AG04449 (cell line): ENCODE measurements around the gene LILRB5.
"Not testable (repeated sequence)": the region's sequence is repeated elsewhere in the genome, so short reads cannot be mapped to it uniquely, and the experiment has no call there.

Source experiments
- CTCF ChIA-PET: fragments of 350-600 bp; formaldehyde crosslinking; extraction: SDS; loops from one replicate; lab custom pipeline; 2021; ENCODE audit warnings: antibody characterized with exemption; lab: Yijun Ruan, JAX
- POLR2A ChIA-PET: fragments of 400-600, 350-600 bp; formaldehyde crosslinking; extraction: SDS; loops from one replicate; lab custom pipeline; 2020; ENCODE audit warnings: antibody characterized with exemption, inconsistent platforms; lab: Yijun Ruan, JAX
- DNase-seq: peaks from one replicate; pipeline ENCODE4 v3.0.0-alpha.2; 2010; ENCODE audit warnings: low read depth, low spot score
- H3K4me3 ChIP-seq: 2 replicates; pipeline ENCODE4 v1.5.1; 2011; ENCODE audit warnings: low read depth, mild to moderate bottlenecking, control low read depth, low read length
- TF ChIP-seq, protein P1 (sequence below): IDR thresholded peaks from one replicate; pipeline ENCODE4 v1.5.1; 2011; ENCODE audit warnings: mild to moderate bottlenecking, moderate library complexity, low read length, control low read depth, inconsistent platforms; ENCODE audit not compliant: insufficient read depth; ENCODE audit errors: missing control alignments

The LILRB5 gene

DNA sequence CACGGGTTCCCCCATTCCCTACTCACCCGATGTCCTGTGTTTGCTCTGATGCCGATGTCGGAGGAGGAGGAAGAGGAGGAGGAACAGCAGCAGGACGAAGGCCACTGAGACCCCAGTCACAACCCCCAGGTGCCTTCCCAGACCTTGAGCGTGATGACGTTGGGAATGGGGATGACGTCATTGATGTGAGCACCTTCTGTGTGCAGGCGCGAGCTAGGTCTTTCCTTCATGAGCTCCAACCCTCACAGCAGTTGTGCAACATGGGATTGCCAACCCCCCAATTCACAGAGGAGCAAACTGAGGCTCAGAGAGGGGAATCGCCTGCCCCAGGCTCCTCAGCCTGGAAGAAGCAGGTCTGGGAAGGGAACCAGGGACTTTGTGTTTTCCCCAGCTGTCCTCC, 4.2 kb downstream of the LILRB5 start:
- H3K4me3 ChIP-seq: no peak overlapping the region
- CTCF ChIA-PET: no interaction called here
- DNase-seq: no peak
- POLR2A ChIA-PET: no interaction called here
- TF ChIP-seq, protein P1, sequence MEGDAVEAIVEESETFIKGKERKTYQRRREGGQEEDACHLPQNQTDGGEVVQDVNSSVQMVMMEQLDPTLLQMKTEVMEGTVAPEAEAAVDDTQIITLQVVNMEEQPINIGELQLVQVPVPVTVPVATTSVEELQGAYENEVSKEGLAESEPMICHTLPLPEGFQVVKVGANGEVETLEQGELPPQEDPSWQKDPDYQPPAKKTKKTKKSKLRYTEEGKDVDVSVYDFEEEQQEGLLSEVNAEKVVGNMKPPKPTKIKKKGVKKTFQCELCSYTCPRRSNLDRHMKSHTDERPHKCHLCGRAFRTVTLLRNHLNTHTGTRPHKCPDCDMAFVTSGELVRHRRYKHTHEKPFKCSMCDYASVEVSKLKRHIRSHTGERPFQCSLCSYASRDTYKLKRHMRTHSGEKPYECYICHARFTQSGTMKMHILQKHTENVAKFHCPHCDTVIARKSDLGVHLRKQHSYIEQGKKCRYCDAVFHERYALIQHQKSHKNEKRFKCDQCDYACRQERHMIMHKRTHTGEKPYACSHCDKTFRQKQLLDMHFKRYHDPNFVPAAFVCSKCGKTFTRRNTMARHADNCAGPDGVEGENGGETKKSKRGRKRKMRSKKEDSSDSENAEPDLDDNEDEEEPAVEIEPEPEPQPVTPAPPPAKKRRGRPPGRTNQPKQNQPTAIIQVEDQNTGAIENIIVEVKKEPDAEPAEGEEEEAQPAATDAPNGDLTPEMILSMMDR: no peak

DNA sequence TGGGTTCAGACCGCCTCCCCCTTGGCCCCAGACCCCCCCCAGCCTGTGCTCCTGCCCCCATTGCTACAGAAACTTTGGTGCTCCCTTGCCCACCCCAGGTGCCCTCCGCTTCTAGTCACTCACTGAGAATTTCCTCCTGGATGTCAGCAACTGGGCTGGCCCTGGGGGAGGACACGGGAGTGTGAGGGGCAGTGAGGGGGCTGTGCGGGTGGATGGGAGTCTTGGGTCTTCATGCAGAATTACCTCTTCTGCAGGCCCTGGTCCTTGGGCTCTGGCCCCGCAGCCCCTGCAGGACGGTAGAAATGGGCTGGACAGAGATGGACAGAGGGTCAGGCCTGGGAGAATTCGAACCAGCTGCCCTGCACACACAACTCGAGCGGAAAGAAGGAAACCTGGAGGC, 4.8 kb downstream of the LILRB5 start:
- no peak overlapping the region for H3K4me3 ChIP-seq
- ChIA-PET CTCF (no interaction called here), POLR2A (no interaction called here)
- TF ChIP-seq, protein P1: no peak
- DNase-seq: no peak

DNA sequence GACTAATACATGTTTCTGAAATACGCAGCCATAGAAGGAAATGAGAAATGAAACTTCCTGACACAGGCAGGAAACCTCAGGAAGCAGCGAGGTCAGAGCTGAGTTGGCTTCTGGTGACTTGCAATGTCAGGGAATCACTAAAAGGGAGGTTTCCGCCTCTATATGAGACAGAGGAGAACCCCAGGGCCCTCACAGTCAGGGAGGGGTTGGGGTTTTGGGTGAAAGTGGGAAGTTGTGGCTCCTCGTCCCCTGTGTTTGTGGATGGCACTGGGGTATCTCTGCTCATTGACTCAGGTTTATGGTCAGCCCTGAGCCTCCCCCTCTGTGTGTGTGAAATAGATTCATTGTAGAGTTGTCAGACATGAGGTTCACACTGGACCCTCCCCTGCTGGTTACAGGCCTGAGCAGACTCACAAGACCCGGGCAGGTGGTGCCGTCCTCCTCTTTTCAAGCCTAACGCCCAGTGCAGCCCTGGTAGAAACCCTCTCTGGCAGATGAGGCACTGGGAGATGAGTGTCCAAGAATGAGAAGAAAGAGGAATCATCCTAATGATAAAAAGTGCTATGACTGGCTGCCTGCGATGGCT, 9.0 kb downstream of the LILRB5 start:
- TF ChIP-seq, protein P1: no peak
- POLR2A ChIA-PET: no interaction called here
- no peak for DNase-seq
- CTCF ChIA-PET: interaction anchor here (1.5 kb wide), 1 partner anchor 16 kb away, joined by 4 read pairs; no protein-coding TSS in a partner anchor
- no peak overlapping the region for H3K4me3 ChIP-seq

DNA sequence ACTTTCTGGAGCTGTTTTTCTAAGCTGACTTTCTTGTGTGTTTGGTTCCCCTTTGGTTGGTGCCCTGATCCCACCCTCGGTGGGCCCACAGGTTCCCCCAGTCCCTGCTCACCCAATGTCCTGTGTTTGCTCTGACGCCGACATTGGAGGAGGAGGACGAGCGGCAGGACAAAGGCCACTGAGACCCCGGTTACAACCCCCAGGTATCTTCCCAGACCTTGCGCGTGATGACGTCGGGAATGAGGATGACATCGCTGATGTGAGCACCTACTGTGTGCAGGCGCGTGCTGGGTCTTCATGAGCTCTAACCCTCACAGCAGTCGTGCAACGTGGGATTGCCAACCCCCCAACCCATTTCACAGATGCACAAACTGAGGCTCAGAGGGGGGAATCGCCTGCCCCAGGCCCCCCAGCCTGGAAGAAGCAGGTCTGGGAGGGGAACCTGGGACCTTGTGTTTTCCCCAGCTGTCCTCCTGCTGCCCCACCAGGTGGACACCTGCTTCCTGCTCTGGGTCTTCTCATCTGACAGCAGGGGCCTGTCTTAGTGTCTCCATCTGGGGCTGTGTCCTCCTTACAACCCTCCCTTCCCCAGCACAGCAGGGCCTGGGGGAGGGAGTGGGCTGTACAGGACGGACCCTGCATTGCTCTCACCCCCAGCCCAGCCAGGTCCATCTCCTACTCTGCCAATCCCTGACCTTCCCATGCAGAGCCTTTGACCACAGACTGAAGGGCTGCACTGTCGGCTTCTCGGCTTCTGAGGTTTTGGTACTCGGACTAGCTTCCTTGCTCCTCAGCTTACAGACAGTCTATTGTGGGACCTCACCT, 9.8 kb downstream of the LILRB5 start:
- DNase-seq: no peak
- ChIA-PET CTCF (interaction anchor here (0.7 to 1.5 kb wide), 3 partner anchors 15 to 76 kb away, joined by 3 to 4 read pairs (median 3); no protein-coding TSS in a partner anchor), POLR2A (no interaction called here)
- TF ChIP-seq, protein P1: no peak
- no peak overlapping the region for H3K4me3 ChIP-seq

DNA sequence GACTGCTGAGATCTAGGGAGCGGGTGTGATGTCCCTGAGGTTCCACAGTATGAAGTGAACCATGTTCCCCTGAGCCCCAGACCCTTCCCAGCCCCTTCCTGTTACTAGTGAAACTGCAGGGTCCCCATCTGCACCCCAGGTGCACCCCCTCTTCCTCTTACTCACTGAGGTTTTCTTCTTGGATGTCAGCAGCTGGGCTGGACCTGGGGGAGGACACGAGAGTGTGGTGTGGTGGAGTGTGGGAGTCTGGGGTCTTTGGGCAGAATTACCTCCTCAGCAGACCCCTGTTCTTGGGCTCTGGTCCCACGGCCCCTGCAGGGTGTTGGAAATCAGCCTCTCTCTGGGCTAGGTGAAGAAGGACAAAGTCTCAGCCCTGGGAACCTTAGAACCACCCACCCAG, 11.1 kb downstream of the LILRB5 start:
- ChIA-PET CTCF (no interaction called here), POLR2A (no interaction called here)
- TF ChIP-seq, protein P1: no peak
- no peak overlapping the region for H3K4me3 ChIP-seq
- no peak for DNase-seq

DNA sequence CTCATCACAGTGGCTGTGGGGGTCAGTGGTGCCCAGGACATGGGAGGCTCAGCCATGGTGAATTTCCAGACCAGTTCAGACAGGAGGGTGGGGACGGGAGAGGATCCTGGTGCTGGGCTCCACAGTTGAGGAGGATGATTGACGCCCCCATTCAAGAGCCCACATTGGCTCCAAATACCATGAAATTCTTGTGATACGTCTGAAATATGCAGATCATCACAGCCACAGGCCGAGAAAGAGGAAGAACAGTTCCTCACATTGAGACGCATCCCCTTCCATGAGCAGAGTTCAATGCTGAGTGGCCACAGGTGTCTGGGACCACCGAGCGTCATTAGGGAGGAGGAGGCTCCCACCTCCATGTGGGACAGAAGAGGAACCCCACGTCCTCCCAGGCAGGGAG, 13.3 kb downstream of the LILRB5 start:
- POLR2A ChIA-PET, H3K4me3 ChIP-seq, DNase-seq, CTCF ChIA-PET: not testable (repeated sequence)

DNA sequence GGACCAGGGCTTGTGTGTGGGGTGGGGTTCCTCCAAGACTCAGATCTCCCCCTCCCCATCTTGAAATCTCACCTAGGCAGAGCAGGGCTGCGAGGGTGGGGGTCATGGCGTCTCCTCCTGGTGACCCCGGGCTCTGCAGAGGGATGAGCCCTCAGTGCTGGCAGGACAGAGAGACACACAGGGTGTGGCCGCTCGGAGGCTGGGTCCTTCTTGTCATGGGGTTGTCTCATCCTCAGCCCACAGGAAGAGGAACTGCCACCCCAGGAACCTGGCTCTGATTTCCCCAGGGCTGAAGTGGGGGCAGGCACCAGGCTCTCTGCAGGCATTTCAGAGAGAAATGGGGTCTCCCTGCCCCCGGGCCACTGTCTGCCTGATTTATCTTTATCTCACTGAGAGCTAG, 14.4 kb downstream of the LILRB5 start, which contains the start of gene LILRA6:
Gene LILRA6, minus strand, starts transcription at position 145 of the 400 bp plus-strand sequence.
- POLR2A ChIA-PET, DNase-seq, CTCF ChIA-PET, H3K4me3 ChIP-seq: not testable (repeated sequence)

DNA sequence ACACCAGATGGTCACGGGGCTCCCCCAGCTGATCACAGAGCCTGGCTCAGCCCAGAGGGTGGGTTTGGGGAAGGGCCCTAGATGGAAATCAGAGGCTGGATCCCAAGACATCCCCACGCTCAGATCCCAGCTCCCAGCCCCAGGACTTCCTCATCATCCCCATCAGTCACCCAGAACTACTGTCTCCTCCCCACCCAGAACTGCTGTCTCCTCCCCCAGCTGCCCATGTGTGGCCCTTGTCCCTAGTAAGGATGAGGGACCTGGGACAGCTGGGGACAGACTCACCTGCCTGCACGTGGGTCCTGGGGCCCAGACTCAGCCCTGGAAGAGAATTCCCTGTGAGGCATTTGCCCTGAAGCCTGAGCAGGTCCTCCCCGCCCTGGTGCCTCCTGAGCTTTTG, 14.8 kb downstream of the LILRB5 start:
- CTCF ChIA-PET, POLR2A ChIA-PET, DNase-seq, H3K4me3 ChIP-seq: not testable (repeated sequence)

DNA sequence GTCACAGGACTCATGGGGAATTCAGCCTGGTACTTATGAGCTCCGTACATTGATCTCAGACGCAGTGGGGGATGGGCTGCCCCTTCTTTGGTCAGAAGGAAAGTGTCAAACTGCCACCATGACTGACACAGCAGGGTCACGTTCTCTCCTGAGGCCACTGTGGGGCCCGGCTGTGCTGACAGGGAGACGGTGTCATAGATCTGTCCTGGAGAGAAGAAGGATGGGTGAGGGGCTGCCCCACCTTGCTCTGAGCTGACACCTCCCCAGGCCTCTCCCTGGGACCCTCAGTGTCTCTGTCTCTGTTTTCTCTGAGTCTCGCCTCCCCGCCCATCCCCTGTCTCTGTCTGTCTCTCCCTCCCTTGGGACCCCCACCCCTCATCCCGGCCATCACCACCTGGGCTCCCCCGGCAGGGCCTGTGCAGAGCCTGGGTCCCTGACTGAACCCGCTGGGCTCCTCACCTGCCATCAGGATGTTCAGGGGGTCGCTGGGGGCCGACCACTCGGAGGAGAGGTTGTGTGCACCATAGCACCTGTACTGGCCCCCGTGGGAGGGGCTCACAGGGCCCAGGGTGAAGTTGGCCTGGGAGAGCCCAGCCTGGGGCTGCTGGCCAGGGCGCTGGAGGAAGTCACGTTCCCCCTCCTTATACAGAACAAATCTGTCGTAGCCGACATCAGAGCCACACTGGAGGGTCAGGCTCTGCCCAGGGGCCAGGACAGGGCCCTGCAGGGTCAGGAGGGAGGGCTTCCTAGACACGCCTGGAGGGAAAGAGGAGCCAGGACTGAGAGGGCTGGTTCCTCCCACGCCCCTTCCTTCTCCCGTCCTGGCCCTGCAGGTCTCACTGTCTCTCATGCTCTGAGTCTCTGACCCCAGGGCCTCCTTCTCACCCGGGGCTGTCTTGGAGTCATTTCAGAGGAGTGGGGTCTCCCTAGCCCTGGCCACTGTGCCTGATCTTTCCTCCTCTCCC, 16.4 kb downstream of the LILRB5 start:
- POLR2A ChIA-PET, CTCF ChIA-PET, H3K4me3 ChIP-seq, DNase-seq: not testable (repeated sequence)
